Cardiac muscle cell (in vitro differentiated cells and primary cell): Measurements from ENCODE around the gene NXN. TPM values are rescaled to one million over a fixed set of nuclear protein-coding genes. Genes with fewer than 3 reads are reported as not detected.

Source experiments
- DNase-seq, 2 donors: peaks; one replicate each; pipeline versions ENCODE4 v3.0.0 to v3.0.0-alpha.2; 2010 to 2017; ENCODE audit warnings: low read depth in 1 of 2, low spot score in 1 of 2
- H3K27ac ChIP-seq: fragments of 200-600 bp; sonication (generic); 2 replicates; pipeline ENCODE4 v1.5.1; 2016
- H3K27me3 ChIP-seq: fragments of 200-600 bp; sonication (generic); 2 replicates; pipeline ENCODE4 v1.6.0; 2016; ENCODE audit warnings: control low read depth
- H3K36me3 ChIP-seq: fragments of 200-600 bp; sonication (generic); 2 replicates; pipeline ENCODE4 v1.5.1; 2016; ENCODE audit warnings: control low read depth
- H3K4me1 ChIP-seq: fragments of 200-600 bp; sonication (generic); 2 replicates; pipeline ENCODE4 v1.8.1; 2017; ENCODE audit warnings: low read depth, mild to moderate bottlenecking, mixed run types
- H3K4me3 ChIP-seq: fragments of 200-600 bp; sonication (generic); 2 replicates; pipeline ENCODE4 v1.5.1; 2016; ENCODE audit warnings: mild to moderate bottlenecking
- H3K9me3 ChIP-seq: fragments of 200-600 bp; sonication (generic); 2 replicates; pipeline ENCODE4 v1.5.1; 2017; ENCODE audit warnings: low read depth, mild to moderate bottlenecking, control low read depth
- CTCF ChIP-seq: IDR thresholded peaks from 2 replicates; pipeline ENCODE4 v1.5.1; 2012; ENCODE audit warnings: low read depth, mild to moderate bottlenecking, low read length
- polyA plus RNA-seq: library from polyadenylated mRNA; unstranded; fragments of >200 nt; fragmentation: Nextera tagmentation; extraction: Ambion mirVana; gene quantifications from 2 replicates; pipeline ENCODE4 v1.2.1, GENCODE V29; 2016
- total RNA-seq: library from RNA; depleted of rRNA; stranded (reverse); fragments of >200 nt; gene quantifications from 2 replicates; pipeline ENCODE4 v1.2.3, GENCODE V29; 2016

NXN gene
- total and polyA plus RNA-seq, 2 experiments from 2014 or later, result 120 to 122 TPM

- Histone ChIP-seq H3K36me3 (peaks cover 6% of the 10 kb centered on the region), H3K9me3 (no peaks in the 10 kb centered on the region), H3K4me1 (no peaks in the 10 kb centered on the region), H3K27ac (no peak overlapping the region), H3K4me3 (no peak overlapping the region), H3K27me3 (no peaks in the 10 kb centered on the region)
- DNase-seq, result no peak
- no peak for TF ChIP-seq CTCF
These were observed 150.8 kb downstream of the NXN start for GRCh38 chr17:828761-829160.

GRCh38 chr17:826778-827177, 152.8 kb downstream of the NXN start:
- DNase-seq, result no peak
- Histone ChIP-seq H3K9me3 (no peaks in the 10 kb centered on the region), H3K4me1 (no peaks in the 10 kb centered on the region), H3K4me3 (no peak overlapping the region), H3K27me3 (no peaks in the 10 kb centered on the region), H3K36me3 (peaks cover 17% of the 10 kb centered on the region), H3K27ac (no peak overlapping the region)
- TF ChIP-seq CTCF, result no peak

GRCh38 chr17:825216-825615, 154.4 kb downstream of the NXN start:
- peak overlapping the region; percentile 34 for H3K27ac ChIP-seq

GRCh38 chr17:824378-824777, 155.2 kb downstream of the NXN start:
- Histone ChIP-seq H3K27ac (no peak overlapping the region), H3K4me1 (no peaks in the 10 kb centered on the region), H3K36me3 (peaks cover 20% of the 10 kb centered on the region), H3K27me3 (no peaks in the 10 kb centered on the region), H3K9me3 (no peaks in the 10 kb centered on the region), H3K4me3 (no peak overlapping the region)
- DNase-seq, result no peak
- no peak for TF ChIP-seq CTCF

More at GRCh38 chr17:825216-825615, 154.4 kb downstream of the NXN start:
- no peaks in the 10 kb centered on the region for H3K27me3 ChIP-seq
- H3K9me3 ChIP-seq, result no peaks in the 10 kb centered on the region
- no peak overlapping the region for H3K4me3 ChIP-seq
- H3K4me1 ChIP-seq, result no peaks in the 10 kb centered on the region
- peaks cover 17% of the 10 kb centered on the region for H3K36me3 ChIP-seq
- no peak for DNase-seq
- no peak for TF ChIP-seq CTCF

- H3K4me3 ChIP-seq, result no peak overlapping the region
- DNase-seq, result no peak
- no peak overlapping the region for H3K27ac ChIP-seq
- H3K9me3 ChIP-seq, result no peaks in the 10 kb centered on the region
- TF ChIP-seq CTCF, result no peak
- H3K4me1 ChIP-seq, result no peaks in the 10 kb centered on the region
- peaks cover 26% of the 10 kb centered on the region for H3K36me3 ChIP-seq
- H3K27me3 ChIP-seq, result no peaks in the 10 kb centered on the region
These were observed 156.1 kb downstream of the NXN start for GRCh38 chr17:823501-823902.

GRCh38 chr17:819251-819650, 160.3 kb downstream of the NXN start:
- peaks cover 36% of the 10 kb centered on the region for H3K36me3 ChIP-seq
- DNase-seq, result no peak

More at GRCh38 chr17:819251-819650, 160.3 kb downstream of the NXN start:
- Histone ChIP-seq H3K4me3 (no peak overlapping the region), H3K4me1 (no peaks in the 10 kb centered on the region), H3K27ac (no peak overlapping the region), H3K9me3 (no peaks in the 10 kb centered on the region), H3K27me3 (no peaks in the 10 kb centered on the region)
- TF ChIP-seq CTCF, result no peak
